Stimulated activated CD8-positive, alpha-beta memory T cell treated with anti-CD3 and anti-CD28 coated beads, Interleukin-4, amount 100 ng/mL, for 48 hours (primary cell): ENCODE results near the gene ADAMTS2.
"Not testable (repeated sequence)": the region's sequence is repeated elsewhere in the genome, so short reads cannot be mapped to it uniquely, and the experiment has no call there.

ENCODE experiments used
- DNase-seq: peaks from one replicate; pipeline ENCODE4 v3.0.0-alpha.2; 2020

ADAMTS2 gene

GRCh38 chr5:179228341-179229121 lies 116.7 kb downstream of the ADAMTS2 start:
- no peak for DNase-seq

- no peak for DNase-seq
Measured at GRCh38 chr5:179227580-179228311, 117.5 kb downstream of the ADAMTS2 start.

- DNase-seq: no peak
Measured at GRCh38 chr5:179227229-179227579, 118.1 kb downstream of the ADAMTS2 start.

GRCh38 chr5:179226696-179227095 lies 118.6 kb downstream of the ADAMTS2 start:
- DNase-seq: no peak

GRCh38 chr5:179225387-179225786 lies 119.9 kb downstream of the ADAMTS2 start:
- no peak for DNase-seq

GRCh38 chr5:179224741-179225140 lies 120.5 kb downstream of the ADAMTS2 start:
- no peak for DNase-seq

- no peak for DNase-seq
Measured at GRCh38 chr5:179223961-179224360, 121.3 kb downstream of the ADAMTS2 start.

GRCh38 chr5:179223528-179223927 lies 121.7 kb downstream of the ADAMTS2 start:
- no peak for DNase-seq

- no peak for DNase-seq
Measured at GRCh38 chr5:179222246-179223017, 122.8 kb downstream of the ADAMTS2 start.

GRCh38 chr5:179221877-179222220 lies 123.4 kb downstream of the ADAMTS2 start:
- no peak for DNase-seq

GRCh38 chr5:179221196-179221876 lies 123.9 kb downstream of the ADAMTS2 start:
- no peak for DNase-seq

- DNase-seq: no peak
Measured at GRCh38 chr5:179220716-179221115, 124.5 kb downstream of the ADAMTS2 start.

- no peak for DNase-seq
Measured at GRCh38 chr5:179219661-179220620, 125.3 kb downstream of the ADAMTS2 start.

GRCh38 chr5:179218943-179219330 lies 126.3 kb downstream of the ADAMTS2 start:
- no peak for DNase-seq

GRCh38 chr5:179217956-179218942 lies 127.0 kb downstream of the ADAMTS2 start:
- no peak for DNase-seq

GRCh38 chr5:179217356-179217755 lies 127.9 kb downstream of the ADAMTS2 start:
- DNase-seq: no peak

- DNase-seq: not testable (repeated sequence)
Measured at GRCh38 chr5:179216381-179216780, 128.9 kb downstream of the ADAMTS2 start.

GRCh38 chr5:179215576-179215975 lies 129.7 kb downstream of the ADAMTS2 start:
- no peak for DNase-seq

GRCh38 chr5:179214678-179215077 lies 130.6 kb downstream of the ADAMTS2 start:
- no peak for DNase-seq

- no peak for DNase-seq
Measured at GRCh38 chr5:179212870-179213269, 132.4 kb downstream of the ADAMTS2 start.

GRCh38 chr5:179211631-179212030 lies 133.6 kb downstream of the ADAMTS2 start:
- DNase-seq: no peak
